GM19035 (cell line): ENCODE data around the gene RPS6KA2.

Source experiments
- ATAC-seq: cut with Tn5 transposase; IDR thresholded peaks from one replicate; pipeline ENCODE4 v1.9.1; 2021; ENCODE audit not compliant: unreplicated experiment

Gene RPS6KA2

GRCh38 chr6:166656230-166657151 lies 29.4 kb upstream of the RPS6KA2 start:
- ATAC-seq: no peak

DNA sequence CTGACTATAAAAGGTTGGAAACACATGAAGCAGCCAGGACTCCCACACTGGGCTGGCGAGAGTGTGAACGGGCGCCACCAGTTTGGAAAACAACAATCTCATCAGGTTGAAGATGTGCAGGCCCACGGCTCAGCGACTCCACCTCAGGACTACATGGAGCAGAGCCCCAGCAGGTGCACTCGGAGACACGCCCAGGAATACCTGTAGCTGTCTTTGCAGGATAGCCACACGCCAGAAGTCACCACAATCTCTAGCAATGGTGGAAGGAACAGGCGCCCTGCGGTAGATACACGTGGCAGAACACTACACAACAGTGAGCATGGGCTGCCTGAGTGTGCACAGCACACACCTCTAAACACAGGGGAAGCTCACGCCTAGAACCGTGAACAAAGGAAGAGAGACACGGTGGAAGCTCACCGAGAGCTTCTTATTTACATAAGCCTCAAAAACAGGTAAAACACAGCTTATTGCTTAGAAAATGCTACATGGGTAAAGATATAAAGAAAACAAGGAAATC lies 28.7 kb upstream of the RPS6KA2 start:
- no peak for ATAC-seq

DNA sequence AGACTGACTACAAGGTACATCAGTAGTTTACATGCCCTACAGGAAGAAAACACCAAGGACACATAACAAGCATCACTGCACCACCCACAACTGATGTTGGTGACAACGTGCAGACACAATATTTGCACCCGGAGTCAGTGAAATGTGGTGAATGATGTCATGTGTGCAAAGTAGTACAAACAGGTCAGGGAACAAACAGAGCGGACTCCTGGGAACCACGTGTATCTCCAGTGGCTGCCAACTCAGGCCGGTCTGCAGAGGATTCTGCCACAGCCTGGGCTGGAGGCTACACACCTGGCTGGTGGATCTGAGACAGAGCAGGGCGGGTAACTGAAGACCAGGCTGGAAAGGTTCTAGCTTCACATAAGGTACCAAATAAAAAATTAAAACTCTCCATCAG lies 28.2 kb upstream of the RPS6KA2 start:
- ATAC-seq: no peak

DNA sequence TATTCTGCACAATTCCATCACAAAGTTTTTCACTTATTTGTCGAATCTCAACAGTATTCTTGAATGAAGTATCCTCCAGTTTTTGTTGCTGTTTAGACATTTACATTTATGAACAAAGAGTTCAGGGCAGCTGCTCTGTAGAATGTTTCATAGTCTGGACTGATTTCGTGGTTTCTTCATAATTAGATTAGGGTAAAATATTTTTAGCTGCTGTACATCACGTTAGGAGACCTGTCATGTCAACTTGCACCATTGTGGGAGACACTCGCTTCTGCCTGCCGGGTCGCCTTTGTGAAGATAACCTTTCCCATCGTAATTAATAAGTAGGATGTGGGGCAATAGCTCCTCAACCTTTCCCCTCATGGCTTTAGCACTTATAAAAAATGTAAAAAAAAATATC lies 27.5 kb upstream of the RPS6KA2 start:
- no peak for ATAC-seq

DNA sequence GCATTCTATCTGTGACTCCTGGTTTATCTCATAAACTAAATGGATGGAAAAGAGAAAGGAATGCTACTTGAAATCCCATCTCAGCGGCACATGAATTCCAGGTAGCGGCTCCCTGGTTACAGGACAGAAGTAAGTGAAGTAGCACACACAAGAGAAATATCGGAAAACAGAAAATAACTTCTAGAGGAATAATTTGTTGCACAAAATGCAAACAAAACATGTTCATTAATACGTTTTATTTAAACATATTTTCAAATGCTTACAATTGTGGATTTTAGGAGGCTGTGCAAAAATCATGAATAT lies 26.5 kb upstream of the RPS6KA2 start:
- no peak for ATAC-seq

DNA sequence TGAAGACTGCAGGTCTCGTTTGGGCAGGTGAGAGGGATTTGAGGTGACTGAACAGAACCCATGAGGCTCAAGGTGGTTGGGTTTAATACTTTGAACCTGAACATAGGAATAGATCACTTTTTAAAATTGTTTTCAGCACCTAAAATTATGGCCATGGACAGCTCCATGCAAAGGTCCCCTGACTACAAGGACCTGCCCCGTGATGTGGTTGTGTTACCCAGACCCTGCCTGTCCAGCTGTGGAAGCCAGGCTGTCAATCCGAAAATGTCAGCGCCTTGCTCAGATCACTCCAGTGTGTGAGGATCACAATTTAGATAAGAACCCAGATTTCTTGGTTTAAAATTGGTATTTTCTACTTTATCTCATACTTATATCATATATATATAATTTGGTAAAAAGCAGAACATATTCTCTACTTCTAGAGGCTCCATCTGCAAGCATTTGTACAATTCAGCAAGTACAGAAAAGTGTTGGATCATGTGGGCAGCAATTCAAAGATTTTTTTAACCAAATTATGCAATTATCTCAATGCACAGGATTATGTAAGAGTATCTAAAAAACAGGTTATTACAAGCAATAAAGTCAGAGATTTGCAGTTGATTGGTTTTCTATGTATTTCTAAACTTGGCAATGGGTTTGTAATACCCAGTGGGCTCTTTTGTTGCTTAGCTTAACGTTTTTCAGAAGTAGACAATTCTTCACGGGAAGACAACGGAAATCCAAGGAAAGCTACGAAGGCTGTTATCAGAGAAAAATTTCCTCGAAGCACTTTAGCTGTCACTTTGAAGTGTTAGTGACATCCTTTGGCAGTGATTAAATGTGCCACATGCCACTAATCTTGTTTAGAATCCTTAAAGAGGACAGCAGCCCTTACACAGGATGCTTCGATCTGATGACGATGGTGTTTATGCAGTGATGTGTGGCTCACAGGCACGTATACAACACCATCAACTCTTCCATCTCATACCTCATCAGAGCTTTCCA lies 24.1 kb upstream of the RPS6KA2 start:
- no peak for ATAC-seq

DNA sequence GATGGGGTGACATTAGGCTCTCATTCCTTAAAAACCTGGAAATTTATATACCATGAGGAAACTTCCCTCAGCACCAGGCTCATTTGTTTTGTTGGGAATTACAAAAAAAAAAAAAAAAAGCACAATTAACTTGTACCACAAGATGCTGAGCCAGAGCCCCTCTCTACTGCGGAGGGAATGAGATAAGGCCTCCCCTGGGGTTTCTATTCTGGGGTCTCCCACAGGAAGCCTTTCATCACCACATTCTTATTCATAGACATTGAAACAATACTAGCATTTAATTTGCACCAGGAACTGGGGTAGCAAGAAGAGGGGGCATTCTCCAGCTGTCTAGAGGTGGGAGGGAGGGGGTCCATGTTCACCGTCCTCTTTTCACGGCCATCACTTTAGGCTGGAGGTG lies 23.0 kb upstream of the RPS6KA2 start:
- no peak for ATAC-seq

- no peak for ATAC-seq
Observed at GRCh38 chr6:166648846-166649245, 21.8 kb upstream of the RPS6KA2 start.

- ATAC-seq: no peak
Observed at GRCh38 chr6:166647896-166648295, 20.8 kb upstream of the RPS6KA2 start.

DNA sequence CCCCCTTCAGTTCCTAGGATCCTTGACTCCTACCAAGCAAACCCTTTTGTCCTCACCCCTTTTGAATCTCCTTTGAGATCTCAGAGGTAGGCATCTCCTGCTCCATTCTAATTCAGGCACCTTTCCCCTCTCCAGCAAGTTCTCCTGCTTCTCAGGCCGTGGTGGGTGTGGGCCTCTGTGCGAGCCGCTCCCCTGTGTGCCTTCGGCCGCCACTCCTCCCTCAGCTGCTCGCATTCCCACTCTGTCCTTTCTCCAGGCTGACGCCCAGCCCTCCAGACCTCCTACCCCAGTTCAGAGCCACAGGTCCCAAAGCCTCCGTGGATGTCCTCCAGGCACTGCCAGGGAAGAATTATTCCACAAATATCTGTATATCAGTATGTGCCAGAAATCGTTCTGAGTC lies 19.7 kb upstream of the RPS6KA2 start:
- ATAC-seq: no peak

- no peak for ATAC-seq
Observed at GRCh38 chr6:166645896-166646295, 18.8 kb upstream of the RPS6KA2 start.

- ATAC-seq: no peak
Observed at GRCh38 chr6:166644681-166645080, 17.6 kb upstream of the RPS6KA2 start.

DNA sequence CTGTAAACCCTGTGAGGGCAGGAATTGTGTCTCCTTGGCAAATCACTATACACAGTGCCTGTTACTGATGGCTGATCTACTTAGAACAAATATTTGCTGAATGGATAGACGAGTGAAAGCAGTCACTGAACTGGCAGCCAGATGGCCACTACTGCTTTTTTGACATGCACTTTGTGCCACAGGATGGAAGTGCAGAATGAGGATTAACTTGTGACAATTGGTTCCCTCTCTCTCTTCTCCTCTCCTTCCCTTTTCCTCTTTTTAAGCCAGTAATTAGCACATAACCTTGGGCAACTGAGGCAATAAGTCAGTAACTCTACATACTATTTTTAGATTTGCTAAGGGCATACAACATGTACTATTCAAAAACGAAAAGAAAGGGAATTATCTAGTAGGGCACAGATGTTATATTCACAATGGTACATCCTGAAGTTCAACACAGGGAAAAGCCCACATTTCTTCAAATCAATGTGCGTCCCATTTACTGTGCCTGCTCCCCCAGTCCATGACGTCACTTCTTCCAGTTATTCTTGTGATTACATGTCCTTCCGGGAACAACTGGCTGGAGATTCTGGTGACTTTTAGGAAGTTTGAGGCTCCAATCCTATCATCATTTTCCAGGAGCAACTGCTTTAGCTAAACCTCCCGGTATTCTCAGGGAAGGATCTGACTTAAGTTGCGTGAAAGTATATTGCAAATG lies 17.0 kb upstream of the RPS6KA2 start:
- ATAC-seq: no peak

DNA sequence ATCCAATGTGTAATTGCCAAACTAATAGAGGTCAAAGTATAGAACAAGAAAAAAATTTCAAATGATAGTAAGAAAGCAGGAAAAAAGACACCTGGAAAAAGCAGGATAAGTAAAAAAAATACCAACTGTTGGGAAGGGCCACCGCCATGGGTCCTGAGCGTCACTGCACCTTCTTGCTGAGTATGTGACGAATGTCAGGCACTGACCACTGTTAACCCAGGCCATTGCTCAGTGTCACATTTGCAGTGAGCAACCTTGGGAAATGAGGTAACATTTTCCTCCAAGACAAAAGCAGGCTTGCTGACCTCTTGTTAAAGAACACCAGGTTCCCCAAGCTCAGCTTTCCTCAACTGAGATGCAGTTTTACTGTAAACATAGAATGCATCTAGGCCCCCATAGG lies 15.6 kb upstream of the RPS6KA2 start:
- ATAC-seq: no peak

GRCh38 chr6:166640342-166641043 lies 13.4 kb upstream of the RPS6KA2 start:
- no peak for ATAC-seq

DNA sequence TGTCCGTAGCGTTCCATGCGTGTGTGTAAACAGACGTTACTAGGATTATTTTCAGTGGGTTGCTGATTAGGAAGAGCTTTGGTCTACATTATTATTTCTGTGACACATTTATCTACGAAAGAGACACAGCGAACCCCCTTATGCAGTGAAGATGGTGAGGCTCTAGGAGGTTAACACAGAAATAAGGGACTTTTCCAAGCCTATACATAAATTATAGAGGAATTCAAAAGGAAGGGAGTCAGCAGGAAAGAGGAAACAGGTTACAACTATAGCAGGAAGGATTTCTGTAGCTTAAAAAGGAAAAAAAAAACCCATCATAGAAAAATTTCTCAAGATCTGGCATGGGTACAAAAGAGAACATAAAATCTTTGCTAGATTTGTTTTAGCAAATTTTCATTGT lies 12.9 kb upstream of the RPS6KA2 start:
- no peak for ATAC-seq

DNA sequence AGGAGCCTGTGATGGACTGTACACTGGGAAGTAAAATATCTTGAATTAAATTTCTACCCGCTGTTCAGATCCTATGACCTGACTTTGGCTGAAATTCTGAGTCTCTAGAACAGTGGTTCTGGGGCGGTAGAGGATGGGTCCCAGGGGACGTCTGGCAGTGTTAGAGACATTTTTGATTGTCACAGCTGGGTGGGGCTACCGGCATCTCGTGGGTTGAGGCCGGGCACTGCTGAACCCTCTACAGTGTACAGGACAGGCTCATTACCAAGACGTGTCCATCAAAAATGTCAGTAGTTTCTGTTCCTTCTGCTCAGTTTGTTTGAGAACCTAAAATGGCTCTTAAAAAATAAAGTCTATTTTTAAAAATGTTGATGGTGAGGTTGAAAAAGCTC lies 11.5 kb upstream of the RPS6KA2 start:
- no peak for ATAC-seq

- no peak for ATAC-seq
Observed at GRCh38 chr6:166637812-166638572, 10.9 kb upstream of the RPS6KA2 start.

DNA sequence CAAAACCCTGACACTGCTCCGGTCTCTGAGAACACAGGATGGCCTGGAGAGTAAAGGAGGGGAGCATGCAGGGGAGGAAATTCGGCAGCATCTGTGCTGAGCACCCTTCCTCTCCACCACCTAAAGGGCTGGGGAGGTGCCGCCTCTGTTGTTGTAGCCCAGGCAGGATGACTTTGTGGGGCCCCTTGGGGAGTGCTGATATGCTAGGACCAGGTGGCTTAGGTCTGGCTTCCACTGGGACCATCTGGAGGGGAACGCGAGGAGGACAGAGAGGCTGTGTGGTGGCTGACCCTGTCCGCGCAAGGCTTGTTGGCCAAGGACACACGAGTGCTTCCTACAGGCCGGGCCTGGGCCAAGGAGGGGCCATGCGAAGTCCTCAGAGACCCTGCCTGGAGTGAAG lies 9.9 kb upstream of the RPS6KA2 start:
- ATAC-seq: no peak
